SH-SY5Y (cell line): ENCODE measurements around the gene ZNF521.

Experiments
- GATA2 ChIP-seq: IDR thresholded peaks from 2 replicates; pipeline ENCODE4 v1.6.1; 2011; ENCODE audit warnings: mild to moderate bottlenecking, low read depth, low read length
- GATA3 ChIP-seq: IDR thresholded peaks from 2 replicates; pipeline ENCODE4 v1.6.1; 2011; ENCODE audit warnings: low read depth, mild to moderate bottlenecking, low read length, moderate library complexity

The ZNF521 gene

GRCh38 chr18:25112821-25113434, 239.0 kb downstream of the ZNF521 start:
- no peak for TF ChIP-seq GATA2
- TF ChIP-seq GATA3, result no peak

GRCh38 chr18:25111377-25112288, 240.3 kb downstream of the ZNF521 start:
- TF ChIP-seq GATA3 (no peak), GATA2 (no peak)

- no peak for TF ChIP-seq GATA2
- TF ChIP-seq GATA3, result no peak
These were observed 242.5 kb downstream of the ZNF521 start for GRCh38 chr18:25109484-25109883.

GRCh38 chr18:25103468-25104155, 248.4 kb downstream of the ZNF521 start:
- no peak for TF ChIP-seq GATA3
- TF ChIP-seq GATA2, result no peak

- TF ChIP-seq GATA3, result no peak
- TF ChIP-seq GATA2, result no peak
These were observed 249.3 kb downstream of the ZNF521 start for GRCh38 chr18:25102662-25103061.

- TF ChIP-seq GATA3 (no peak), GATA2 (no peak)
These were observed 251.5 kb downstream of the ZNF521 start for GRCh38 chr18:25100418-25100817.

GRCh38 chr18:25099895-25100294, 252.1 kb downstream of the ZNF521 start:
- TF ChIP-seq GATA3, result no peak
- TF ChIP-seq GATA2, result no peak

- TF ChIP-seq GATA2, result no peak
- TF ChIP-seq GATA3, result no peak
These were observed 254.4 kb downstream of the ZNF521 start for GRCh38 chr18:25097569-25098056.

GRCh38 chr18:25097057-25097456, 254.9 kb downstream of the ZNF521 start:
- no peak for TF ChIP-seq GATA2
- TF ChIP-seq GATA3, result no peak

GRCh38 chr18:25093141-25093540, 258.8 kb downstream of the ZNF521 start:
- no peak for TF ChIP-seq GATA3
- TF ChIP-seq GATA2, result no peak

- TF ChIP-seq GATA3, result no peak
- no peak for TF ChIP-seq GATA2
These were observed 262.5 kb downstream of the ZNF521 start for GRCh38 chr18:25089470-25089869.

- TF ChIP-seq GATA3 (no peak), GATA2 (no peak)
These were observed 265.1 kb downstream of the ZNF521 start for GRCh38 chr18:25086876-25087275.

- TF ChIP-seq GATA3, result no peak
- TF ChIP-seq GATA2, result no peak
These were observed 271.0 kb downstream of the ZNF521 start for GRCh38 chr18:25081001-25081400.

- TF ChIP-seq GATA2, result no peak
These were observed 271.8 kb downstream of the ZNF521 start for GRCh38 chr18:25080211-25080610.

- no peak for TF ChIP-seq GATA3
- TF ChIP-seq GATA2, result no peak
These were observed 273.8 kb downstream of the ZNF521 start for GRCh38 chr18:25077944-25078723.
